Measurements from ENCODE around the gene ACAD9.
"Not testable (repeated sequence)": the region's sequence is repeated elsewhere in the genome, so short reads cannot be mapped to it uniquely, and the experiment has no call there.

Gene ACAD9

DNA sequence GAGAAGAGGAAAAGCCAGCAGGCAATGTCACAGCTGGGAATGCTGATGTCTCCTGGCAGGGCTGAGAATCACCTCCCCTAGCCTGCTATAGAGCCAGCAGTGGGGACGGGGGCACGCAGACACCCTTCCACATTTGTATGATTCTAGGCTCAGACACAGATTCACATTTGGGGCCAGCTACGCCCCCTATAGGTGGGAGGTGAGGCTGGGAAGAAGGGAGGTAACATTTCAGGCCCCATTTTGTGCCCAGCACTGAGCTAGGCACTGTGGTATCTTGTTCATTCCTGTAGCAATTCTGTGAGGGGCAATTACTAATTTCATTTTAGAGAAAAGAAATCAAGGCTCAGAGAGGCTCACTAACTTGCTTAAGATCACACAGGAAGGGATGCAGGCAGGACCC is 15.9 kb upstream of the ACAD9 start:
- DNase-seq, result peak in 1 of 5 experiments; percentile 34

DNA sequence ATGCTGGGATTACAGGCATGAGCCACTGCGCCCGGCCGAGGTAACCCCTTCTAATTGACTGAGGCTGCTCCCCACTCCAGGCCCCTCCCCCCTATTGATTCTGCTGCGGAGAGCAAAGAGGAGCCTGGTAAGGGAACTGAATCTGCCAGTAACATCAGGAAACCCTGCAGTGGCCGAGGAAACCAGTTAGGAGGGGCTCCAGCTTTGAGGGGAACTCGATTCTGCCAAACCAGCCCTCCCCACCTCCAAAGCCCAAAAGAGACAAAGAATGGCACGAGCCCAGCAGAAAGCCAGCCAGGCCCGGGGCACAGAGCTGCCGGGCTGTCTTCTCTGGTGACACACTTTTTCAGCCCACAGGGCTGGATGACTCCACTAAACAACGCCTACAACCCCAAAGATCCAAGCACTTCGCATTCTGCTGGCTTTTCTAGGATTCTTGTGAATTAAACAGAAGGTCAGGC is 15.0 kb upstream of the ACAD9 start:
- DNase-seq, result no peak

DNA sequence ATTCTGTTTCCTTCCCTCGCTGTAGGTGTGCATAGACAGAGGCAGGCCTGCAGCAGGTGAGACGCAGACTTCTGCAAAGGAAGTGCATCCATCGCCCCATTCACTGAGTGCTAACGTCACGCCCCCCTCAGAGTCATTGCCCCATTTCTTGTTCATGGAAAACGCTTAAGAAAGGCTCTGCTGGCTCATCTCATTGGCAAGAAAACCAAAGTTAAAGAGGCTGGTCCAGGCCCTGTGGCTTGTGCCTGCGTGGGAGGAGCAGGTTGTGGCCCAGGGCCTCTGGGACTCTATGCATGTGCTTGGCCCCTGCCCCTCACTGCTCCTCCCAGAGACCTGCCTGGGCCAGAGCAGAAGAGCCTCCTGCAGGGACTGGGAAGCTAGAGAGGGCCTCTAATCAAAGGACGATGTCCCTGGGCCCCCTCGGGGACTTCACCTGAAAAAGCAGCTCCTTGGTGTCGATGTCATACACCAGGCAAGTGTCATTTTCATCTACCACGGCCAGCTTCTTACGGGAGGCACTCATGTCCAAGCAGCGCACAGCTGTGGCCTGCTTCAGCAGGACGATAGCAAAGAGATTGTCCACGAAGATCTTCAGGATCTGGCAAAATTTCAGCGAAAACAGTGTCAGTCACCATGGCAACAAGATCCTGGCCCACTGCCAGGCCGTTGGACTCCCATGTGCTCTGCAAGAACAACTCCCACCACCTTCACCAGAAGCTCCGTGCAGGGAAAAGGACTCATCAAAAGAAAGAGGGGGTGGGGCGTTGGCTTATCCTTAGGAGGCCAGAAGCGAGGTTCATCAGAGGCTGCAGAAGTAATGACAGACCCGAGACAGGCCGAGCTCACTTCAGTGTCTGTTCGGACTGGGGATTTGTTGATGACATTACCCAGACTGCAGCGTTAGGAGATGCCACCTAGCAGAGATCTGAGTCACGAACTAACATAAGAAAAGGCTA is 14.3 kb upstream of the ACAD9 start:
- DNase-seq, result not testable (repeated sequence)

DNA sequence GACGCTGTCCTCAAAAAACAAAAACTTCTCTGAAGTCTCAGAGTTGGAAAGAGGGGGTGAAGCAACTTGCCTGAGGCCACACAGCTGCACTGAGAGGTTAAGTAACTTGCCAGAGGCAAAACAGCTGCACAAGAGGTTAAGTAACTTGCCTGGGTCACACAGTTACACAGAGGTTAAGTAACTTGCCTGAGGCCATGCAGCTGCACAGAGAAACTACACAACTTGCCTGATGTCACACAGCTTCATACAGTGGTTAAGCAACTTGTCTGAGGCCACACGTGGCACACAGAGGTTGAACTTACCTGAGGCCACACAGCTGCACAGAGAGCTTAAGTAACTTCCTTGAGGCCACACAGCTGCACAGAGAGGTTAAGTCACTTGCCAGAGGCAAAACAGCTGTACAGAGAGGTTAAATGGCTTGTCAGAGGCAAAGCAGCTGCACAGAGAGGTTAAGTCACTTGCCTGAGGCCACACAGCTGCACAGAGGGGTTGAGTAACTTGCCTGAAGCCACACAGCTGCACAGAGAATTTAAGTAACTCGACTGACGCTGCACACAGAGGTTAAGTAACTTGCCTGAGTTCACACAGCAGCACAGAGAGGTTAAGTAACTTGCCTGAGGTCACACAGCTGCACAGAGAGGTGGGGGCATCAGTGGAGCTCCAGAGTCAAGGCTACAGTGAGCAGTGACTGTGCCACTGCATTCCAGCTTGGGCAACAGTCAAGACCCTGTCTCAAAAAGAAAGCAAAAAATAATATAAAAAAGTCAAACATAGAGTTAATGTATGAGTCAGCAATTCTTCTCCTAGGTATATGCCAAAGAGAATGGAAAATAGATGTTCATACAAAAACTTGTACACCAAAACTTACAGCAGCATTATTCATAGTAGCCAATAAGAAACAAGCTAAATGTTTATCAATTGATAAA is 12.0 kb upstream of the ACAD9 start:
- peak in 1 of 5 experiments; percentile 29 for DNase-seq

DNA sequence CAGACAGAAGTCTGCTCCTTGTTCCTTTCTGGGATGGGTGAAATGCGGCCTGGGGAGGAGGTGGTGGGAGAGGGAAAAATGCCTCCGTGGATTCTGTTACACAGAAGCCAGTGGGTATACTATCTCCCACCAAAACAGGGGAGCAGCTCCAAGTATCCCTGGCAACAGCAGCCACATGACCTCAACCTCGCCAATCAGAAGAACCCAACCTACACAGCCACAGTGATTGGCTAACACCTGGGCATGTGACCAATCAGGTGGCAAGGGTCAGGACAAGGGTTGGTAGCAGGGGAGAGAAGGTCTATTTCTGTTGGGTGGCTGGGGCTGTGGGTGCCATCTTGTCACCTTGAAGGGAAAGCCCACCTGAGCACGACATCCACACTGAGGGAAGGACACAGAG is 9.1 kb upstream of the ACAD9 start:
- DNase-seq, result no peak

DNA sequence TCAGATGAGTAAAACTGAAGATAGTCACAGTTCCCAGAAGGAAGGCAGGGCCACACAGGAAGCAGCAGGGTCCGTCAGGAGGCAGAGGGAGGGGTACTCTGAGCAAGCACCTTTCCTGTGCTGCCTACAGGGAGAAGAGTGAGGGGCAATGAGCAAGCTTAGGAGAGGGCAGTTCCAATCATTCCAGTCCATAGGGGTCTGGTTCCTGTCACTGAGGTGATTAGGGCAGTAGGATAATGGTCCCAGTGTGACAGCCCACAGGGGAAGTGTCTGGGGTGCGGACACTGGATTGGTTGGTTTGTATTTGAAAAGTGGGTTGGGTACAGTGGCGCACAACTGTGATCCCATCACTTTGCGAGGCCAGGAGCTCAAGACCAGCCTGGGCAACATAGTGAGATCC is 7.1 kb upstream of the ACAD9 start:
- no peak for DNase-seq

DNA sequence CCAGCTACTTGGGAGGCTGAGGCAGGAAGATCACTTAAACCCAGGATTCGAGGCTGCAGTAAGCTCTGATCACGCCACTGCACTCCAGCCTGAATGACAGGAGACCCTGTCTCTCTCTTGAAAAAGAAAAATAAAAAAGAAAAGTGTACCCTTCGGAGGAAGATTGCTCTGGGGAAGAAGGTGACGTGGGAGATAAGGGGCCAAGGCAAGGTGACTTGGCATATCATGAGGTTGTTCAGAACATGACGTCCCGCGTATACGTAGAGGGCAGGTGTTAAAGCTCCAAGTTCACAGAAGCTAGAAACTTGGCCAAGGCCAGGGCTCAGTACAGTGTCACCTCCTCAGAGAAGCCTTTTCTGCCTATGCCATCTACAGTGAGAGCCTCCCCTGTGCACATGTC is 6.7 kb upstream of the ACAD9 start:
- no peak for DNase-seq

DNA sequence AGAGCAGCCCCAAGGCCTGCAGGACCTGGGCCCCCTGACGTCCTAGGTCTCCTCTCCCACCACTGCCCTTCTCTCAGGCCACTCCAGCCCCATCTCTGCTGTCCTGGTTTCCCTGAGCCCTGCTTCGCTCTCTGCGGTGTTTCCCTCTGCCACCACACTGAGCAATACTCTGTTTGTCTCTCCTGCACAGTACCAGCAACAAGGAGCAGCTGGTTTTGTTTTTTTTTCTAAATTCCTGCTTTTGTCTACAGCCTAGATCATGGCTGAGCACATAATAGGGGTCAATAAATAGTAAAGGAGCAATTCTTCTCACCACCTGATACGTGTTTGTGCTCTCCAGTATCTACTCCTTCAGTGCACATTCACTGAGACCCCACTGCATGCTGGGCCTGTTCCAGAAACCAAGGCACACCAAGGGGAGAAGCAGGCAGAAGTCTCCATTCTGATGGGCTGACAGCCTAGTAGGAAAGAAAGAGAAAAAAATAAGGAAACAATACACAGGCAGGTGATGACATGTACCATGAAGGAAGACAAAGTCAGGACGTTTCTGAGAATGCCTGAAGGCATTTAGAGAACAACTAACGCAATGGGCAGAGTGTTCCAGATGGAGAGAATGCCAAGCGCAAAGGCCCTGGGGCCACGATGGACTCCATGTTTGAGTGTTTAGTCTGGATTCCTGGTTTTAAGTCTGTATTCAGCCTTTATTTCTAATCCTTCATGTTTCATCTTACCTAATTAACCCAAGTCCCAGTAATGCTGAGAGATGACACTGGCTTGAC is 6.0 kb upstream of the ACAD9 start:
- DNase-seq, result no peak

DNA sequence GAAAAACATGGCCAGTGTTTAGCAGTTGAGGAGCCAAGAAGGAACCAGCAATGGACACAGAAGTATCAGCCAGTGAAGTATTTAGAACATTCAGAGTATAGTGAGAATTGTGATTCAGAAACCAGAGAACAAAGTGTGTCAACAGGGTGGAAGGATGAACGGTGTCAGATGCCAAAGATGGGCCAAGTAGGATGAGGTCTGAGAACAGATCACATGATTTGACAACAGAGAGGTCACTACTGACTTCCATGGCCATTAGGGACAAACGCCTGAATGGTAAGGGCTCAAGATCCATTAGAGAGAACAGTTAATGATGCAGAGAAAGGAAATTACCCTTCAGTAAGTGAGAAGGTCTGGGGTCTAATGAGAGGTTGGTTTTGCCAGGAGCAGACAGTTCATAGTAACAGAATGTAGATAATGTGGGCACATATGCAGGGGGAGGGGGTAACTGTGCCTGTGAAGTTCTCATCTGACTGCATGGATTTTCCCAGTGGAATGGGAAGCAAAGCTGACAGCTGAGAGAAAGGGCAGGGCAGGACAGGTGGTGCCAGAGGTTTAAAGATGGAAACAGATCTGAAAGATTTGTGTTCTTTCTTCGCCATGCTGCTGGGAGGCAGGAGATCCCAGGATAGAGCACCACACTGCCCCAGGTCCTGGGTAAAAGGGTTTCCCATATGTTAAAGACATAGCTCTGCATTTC is 4.8 kb upstream of the ACAD9 start:
- DNase-seq, result no peak

DNA sequence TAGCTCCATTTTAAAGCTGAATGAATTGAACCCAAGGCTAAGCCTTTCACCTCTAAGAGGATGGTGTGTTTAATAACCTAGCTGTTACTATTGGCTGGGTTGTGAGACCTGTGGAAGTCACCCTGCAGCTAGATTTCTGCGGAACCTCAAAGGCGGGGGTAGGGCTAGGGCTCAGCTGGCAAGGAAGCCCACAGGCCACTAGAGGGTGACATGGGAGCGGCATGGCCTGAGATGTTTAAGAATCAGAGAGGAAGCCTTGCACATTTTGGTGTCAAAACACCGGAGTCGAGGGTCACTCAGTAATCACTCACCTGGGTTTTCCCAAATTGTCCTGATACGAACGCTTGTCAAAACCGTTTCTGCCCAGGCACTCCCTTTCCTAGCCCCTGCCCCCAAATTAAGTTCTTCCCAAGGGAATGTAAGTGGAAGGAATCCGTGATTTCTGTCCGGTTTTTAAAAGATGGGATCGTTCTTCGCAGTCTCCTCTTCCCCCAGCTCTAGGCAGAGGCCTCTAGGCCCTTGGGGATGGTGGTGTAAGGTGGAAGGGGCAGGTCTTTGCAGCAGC is 3.8 kb upstream of the ACAD9 start:
- peak in 4 of 5 experiments; percentile 12 to 89 (median 40) for DNase-seq

DNA sequence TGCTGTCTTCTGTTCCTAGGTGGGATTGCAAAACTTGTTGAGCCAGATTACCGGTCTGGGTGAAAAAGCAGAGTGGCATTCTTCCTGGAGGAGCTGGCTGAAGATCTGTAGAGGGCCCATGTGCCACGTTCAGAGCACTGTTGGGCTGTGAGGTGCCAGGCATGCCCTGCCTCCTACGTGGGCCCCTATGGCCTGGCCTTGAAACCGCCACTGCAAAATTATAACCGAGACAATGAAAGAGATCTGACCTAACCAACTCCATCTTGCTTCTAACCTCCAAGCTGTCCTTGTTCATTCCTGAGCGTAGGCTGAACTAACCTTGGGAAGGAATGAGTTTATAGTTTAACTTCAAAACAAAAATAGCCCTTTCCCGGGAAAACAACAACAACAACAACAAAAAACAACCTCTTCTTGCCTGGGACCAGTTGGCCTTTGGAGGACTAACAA is 1.4 kb upstream of the ACAD9 start:
- no peak for DNase-seq

DNA sequence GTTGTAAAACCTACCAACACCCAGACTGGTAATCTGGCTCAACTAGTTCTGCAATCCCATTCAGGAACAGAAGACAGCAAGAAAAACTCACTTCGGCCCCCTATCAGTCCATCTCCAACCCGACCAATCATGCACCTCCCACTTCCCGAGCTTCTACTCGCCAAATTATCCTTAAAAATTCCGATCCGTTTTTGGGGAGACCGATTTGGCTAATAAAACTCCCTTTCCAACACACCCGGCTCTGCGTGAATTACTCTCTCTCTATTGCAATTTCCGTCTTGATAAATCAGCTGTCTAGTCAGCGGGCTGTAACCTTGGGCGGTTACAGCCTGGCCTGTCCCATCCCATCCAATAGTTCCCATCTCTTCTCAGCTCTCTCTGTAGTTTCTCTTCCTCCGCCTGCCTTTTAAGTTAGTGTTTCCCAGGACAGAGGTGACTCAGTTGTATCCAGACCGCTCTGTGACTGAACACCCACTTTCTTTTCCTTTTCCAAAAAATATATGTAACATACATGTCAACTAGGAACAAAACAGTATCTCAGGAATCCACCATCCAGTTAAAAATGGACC is 780 bp upstream of the ACAD9 start:
- DNase-seq, result peak in 1 of 5 experiments; percentile 56

DNA sequence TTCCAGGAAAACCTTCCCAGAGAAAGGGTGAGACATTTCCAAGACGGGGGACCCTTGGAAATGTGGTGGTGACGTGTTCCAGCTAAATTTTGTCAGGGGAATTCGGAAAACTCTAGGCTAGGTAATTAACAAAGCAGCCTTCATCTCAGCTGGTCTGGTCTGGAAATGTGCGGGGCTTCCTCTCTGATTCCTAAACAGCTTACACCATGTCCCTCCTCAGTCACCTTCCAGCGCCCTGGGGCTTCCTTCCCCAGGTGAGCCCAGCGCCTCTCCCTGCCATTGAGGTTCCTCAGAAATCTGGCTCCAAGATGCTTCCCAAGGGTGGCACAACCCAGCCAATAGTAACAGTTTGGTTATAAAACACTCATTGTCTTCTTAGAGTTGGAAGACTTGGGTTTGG is 571 bp downstream of the ACAD9 start:
- DNase-seq, result no peak

DNA sequence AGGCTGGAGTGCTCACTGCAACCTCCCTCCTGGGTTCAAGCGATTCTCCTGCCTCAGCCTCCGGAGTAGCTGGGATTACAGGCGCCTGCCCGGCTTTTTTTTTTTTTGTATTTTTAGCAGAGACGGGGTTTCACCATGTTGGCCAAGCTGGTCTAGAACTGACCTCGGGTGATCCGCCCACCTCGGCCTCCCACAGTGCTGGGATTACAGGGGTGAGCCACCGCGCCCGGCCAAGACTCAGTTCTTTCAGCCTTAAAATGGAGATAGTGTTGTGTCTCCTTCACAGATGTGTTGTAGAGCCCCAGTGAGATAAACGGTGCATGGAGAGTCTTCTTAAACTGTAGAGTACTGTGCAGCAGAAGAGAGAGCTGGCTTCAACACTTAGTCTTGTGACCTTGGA is 1.0 kb downstream of the ACAD9 start:
- DNase-seq, result not testable (repeated sequence)

DNA sequence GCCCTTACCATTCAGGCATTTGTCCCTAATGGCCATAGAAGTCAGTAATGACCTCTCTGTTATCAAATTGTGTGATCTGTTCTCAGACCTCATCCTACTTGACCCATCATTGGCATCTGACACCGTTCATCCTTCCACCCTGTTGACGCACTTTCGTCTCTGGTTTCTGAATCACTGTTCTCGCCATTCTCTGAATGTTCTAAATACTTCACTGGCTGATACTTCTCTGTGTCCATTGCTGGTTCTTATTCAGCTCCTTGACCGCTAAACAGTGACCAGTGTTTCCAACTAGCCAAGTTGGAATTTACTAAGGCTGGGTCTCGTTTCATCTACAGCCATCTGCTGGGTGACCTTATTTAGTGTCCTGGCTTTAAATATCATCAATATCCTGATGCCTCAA is 2.2 kb downstream of the ACAD9 start:
- no peak for DNase-seq

DNA sequence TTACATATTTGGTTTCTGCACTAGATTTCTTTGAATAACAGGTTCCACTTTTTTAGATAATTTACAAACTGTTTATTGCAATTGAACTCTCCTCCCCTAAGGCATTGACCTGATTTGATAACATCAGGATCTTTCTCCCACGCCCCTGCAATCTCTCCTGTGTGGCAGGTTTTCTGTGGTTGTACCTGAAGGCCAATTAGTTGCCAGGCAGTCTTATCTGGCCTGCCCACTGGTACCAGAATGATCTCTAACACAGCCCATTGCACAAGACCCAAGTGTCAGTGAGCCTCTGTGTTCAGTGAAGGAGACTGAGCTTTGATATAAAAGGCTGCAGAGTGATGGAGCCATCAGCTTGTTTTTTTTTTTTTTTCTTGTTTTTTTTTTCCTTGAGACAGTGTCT is 3.3 kb downstream of the ACAD9 start:
- no peak for DNase-seq

DNA sequence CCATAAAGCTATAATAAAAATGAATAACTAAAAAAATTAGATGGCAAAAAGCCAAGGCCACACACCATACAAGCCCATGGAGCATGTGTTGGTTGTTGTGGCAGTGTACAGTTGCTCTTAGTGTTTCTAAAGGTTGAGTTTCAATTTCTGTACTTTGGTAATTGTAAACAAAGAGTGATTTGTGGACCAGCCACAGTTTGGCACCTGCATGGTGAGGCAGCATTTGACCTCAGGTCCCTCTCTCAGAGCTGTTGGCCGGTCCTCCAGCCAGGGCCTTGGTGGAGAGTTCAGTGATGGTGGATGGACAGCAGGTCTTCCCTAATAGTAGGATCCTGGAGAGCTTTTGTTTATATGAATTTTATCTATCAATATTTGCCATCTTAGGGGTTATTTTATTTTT is 5.6 kb downstream of the ACAD9 start:
- DNase-seq, result no peak

DNA sequence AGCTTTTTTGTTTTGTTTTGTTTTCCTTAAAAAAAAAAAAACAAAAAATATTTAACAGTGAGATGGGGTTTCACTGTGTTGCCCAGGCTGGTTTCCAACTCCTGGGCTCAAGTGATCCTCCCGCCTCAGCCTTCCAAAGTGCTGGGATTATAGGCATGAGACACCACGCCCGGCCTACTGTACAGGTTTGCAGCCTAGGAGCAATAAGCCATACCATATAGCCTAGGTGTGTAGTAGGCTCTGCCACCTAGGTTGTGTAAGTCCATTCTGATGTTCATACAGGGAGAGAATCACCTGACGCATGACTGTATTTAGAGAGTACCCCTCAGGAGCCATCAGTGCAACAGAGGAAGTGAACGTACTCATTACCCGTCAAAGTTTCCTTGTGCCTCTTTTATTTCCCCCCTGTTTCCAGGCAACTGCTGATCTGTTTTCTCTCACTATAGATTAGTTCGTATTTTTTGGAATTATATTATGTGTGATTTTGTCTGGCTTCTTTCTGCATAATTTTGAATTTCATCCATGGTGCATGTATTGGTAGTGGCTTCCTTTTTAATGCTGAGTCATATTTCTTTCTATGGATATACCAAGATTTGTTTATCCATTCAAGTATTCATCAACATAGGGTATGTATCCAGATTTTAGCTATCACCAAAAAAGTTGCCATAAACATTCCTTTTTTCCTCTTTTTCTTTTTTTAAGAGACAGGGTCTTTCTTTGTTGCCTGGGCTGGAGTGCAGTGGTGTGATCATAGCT is 9.9 kb downstream of the ACAD9 start:
- DNase-seq, result no peak

DNA sequence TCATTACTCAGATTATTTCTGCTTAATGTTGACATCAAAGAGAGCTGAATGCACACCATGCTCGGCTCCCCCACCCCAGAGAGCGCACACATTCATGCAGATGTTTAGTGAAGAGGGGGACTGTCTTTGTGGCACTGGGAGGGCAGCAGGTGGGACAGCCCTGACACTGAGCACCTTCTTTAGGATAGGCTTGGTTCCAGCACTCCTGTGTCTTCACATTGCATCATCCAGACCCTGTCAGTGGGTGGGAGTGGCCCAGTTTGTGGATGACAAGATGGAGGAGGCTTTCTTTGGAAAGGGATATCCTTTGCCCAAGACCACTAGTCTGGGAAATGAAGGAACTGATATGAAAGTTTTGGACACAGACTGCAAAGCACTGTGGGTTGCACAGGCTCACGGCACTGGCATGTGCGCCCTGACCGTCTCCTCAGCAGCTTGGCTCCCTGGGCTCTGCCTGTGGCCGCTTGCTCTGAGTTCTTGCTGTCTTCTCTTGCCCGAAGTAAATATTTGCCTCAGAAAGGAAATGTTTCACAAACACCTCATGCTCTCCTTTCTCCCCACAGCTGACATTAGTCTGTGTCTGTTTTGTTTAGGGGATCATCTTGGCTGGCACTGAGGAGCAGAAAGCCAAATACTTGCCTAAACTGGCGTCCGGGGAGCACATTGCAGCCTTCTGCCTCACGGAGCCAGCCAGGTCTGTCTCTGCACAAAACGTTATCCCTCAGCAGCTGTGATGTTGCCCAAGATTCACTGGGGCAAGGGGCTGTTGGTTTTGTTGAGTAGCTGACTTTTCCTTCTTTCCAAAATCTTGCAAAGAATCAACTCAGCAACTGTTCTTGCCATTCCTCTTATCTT is 16.6 kb downstream of the ACAD9 start:
- no peak for DNase-seq
